Measurements from ENCODE around the gene SORCS2.

DNA sequence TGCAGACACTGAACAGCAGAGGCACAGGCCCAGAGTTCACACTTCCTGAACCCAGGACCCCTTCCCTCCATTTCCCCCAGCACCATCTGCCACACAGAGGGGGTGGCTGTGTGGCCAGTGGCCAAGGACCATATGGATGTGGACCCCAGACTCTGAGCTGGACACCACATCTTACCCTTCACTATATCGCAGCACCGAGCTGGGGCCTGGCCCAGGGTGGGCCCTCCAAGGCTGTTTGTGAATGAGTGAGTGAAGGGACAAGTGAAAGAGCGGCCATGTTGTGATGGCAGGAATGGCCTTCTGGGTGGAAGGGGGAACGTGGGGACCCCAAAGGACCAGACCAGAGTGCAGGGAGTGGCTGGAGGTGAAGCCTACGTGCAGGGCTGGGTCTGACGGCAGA, 498.7 kb downstream of the SORCS2 start:
- TF ChIP-seq, protein P1, sequence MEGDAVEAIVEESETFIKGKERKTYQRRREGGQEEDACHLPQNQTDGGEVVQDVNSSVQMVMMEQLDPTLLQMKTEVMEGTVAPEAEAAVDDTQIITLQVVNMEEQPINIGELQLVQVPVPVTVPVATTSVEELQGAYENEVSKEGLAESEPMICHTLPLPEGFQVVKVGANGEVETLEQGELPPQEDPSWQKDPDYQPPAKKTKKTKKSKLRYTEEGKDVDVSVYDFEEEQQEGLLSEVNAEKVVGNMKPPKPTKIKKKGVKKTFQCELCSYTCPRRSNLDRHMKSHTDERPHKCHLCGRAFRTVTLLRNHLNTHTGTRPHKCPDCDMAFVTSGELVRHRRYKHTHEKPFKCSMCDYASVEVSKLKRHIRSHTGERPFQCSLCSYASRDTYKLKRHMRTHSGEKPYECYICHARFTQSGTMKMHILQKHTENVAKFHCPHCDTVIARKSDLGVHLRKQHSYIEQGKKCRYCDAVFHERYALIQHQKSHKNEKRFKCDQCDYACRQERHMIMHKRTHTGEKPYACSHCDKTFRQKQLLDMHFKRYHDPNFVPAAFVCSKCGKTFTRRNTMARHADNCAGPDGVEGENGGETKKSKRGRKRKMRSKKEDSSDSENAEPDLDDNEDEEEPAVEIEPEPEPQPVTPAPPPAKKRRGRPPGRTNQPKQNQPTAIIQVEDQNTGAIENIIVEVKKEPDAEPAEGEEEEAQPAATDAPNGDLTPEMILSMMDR (conservative IDR thresholded peaks at IDR 0.05; ENCODE audit: low read depth, low read length) = no peak
- TF ChIP-seq EZH2 (IDR thresholded peaks at IDR 0.05; ENCODE audit: borderline replicate concordance, low read depth, low read length, poor library complexity, severe bottlenecking) = no peak

Measured in A673 (cell line).